ENCODE data around the gene UAP1L1.
A peak's percentile ranks its signal among the peaks of the same experiment; 100 is the strongest.

UAP1L1 gene

GRCh38 chr9:137068539-137069507 lies 8.5 kb upstream of the UAP1L1 start:
- Histone ChIP-seq H3K4me3 (ENCODE audit: low read length) (peak overlapping the region; percentile 76; the same call in 1 of the 2 replicates), H3K27ac (ENCODE audit: low read length) (no peak overlapping the region), H3K9me3 (ENCODE audit: control insufficient read depth, insufficient read depth, low read length) (no peaks in the 10 kb centered on the region), H3K4me1 (ENCODE audit: control insufficient read depth, insufficient read depth, low read length) (peaks cover 12% of the 10 kb centered on the region), H3K27me3 (ENCODE audit: control insufficient read depth, insufficient read depth, low read length) (no peaks in the 10 kb centered on the region), H3K36me3 (ENCODE audit: control insufficient read depth, insufficient read depth, low read length) (peaks cover 6% of the 10 kb centered on the region; the same call in 1 of the 2 replicates)
- DNase-seq (ENCODE audit: low read depth, low spot score) = no peak
- WGBS (ENCODE audit: insufficient coverage, insufficient read length) = no CpG with 5 or more reads among the region's 17 CpGs

DNA sequence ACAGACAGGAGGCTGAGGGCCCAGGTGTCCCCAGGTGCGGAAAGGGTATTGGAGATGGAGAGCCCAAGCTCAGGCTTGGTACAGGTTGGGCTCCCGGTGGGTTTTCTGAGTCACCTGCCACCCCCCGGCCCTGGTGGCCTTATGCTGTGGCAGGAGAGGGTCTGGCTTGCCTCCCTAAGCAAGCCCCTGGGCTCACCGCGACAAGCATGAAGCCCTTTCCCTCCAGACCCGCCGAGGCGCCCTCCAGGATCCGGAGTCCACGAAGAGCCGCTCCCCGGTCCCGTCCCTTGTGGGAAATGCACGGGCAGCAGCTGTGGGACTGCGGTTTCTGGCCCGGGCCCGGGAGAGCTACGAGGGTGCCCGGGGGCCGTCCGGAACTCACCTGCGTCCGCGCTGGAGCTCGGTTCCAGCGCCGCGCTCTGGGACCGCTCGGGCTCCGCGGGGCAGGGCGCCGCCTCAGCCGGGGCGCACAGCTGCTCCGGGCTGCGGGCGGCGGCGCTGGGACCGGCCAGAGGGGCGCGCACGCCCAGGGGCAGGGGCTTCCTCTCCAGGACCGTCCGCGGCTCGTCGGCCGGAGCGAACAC lies 7.7 kb upstream of the UAP1L1 start:
- DNase-seq (ENCODE audit: low read depth, low spot score) = no peak
- no CpG with 5 or more reads among the region's 52 CpGs for WGBS (ENCODE audit: insufficient coverage, insufficient read length)
- H3K4me1 ChIP-seq (ENCODE audit: control insufficient read depth, insufficient read depth, low read length) = peaks cover 12% of the 10 kb centered on the region
- H3K9me3 ChIP-seq (ENCODE audit: control insufficient read depth, insufficient read depth, low read length) = no peaks in the 10 kb centered on the region
- H3K27me3 ChIP-seq (ENCODE audit: control insufficient read depth, insufficient read depth, low read length) = no peaks in the 10 kb centered on the region
- no peak overlapping the region for H3K27ac ChIP-seq (ENCODE audit: low read length)
- H3K36me3 ChIP-seq (ENCODE audit: control insufficient read depth, insufficient read depth, low read length) = peaks cover 3% of the 10 kb centered on the region; the same call in 1 of the 2 replicates
- peak overlapping the region; percentile 76 for H3K4me3 ChIP-seq (ENCODE audit: low read length)

DNA sequence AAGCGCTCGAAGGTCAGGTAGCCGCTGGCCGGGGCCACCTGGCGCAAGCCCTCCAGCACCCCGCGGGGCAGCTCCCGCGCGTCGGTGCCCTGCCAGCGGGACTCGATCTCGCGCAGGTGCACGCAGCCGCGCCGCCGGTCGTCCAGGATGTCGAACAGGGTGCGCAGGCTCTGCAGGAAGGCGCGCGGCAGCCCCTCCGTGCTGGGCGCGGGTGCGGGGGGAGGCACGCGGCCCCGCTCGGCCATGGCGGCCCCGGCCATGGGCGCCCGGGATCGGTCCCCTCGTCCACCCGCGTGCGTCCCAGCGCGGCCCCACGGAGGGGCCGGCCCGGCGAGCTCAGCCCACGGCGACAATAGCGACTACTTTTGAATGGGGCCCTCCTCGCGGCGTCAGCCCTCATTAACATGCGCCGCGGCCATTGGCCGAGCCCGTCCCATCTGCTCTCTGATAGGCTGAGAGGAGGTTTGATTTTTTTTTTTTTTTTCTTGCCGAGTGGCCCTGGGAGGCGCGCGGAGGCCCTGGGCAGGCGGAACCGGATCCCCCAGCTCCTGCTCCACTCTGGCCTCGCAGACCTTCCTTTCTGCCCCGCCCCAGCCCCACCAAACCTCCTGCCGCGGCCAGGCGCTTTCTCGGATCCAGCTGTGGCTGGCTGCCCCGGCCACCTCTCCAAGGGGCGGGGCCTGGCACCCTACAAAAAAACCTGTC lies 7.0 kb upstream of the UAP1L1 start, which contains the start of gene SAPCD2:
Gene SAPCD2 (minus strand): TSS at position 357 of the 705 bp plus-strand sequence. CDS start 97 bp downstream, at position 260.
- no peak within 1 kb of the TSS for H3K27ac ChIP-seq (ENCODE audit: low read length)
- no peak for DNase-seq (ENCODE audit: low read depth, low spot score)
- H3K36me3 ChIP-seq (ENCODE audit: control insufficient read depth, insufficient read depth, low read length) = no peaks in the 10 kb centered on the region; the same call in 1 of the 2 replicates
- peak within 1 kb of the TSS; percentile 76 for H3K4me3 ChIP-seq (ENCODE audit: low read length)
- H3K4me1 ChIP-seq (ENCODE audit: control insufficient read depth, insufficient read depth, low read length) = peaks cover 14% of the 10 kb centered on the region
- WGBS (ENCODE audit: insufficient coverage, insufficient read length) = no CpG with 5 or more reads among the region's 74 CpGs
- no peaks in the 10 kb centered on the region for H3K27me3 ChIP-seq (ENCODE audit: control insufficient read depth, insufficient read depth, low read length)
- H3K9me3 ChIP-seq (ENCODE audit: control insufficient read depth, insufficient read depth, low read length) = no peaks in the 10 kb centered on the region

DNA sequence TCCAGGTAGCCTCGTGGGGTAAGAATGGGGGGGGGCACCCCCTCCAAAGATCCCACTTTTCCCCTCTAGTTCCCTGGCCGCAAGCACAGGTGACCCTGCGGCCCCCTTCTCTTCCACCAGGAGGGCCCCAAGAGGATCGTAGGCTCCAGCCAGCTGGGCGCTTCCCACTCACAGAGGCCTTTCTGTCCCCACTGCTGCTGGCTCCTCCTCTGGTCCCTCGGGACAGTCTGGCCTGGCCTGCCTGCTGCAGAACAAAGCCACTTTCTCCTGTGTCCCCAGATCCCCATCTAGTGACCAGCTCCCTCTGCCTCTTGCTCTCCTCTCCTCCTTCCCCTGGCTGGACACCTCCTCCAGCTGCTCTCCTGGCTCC lies 6.4 kb upstream of the UAP1L1 start:
- no peak for DNase-seq (ENCODE audit: low read depth, low spot score)
- Histone ChIP-seq H3K4me3 (ENCODE audit: low read length) (peak overlapping the region; percentile 4; the same call in 1 of the 2 replicates), H3K36me3 (ENCODE audit: control insufficient read depth, insufficient read depth, low read length) (no peaks in the 10 kb centered on the region; the same call in 1 of the 2 replicates), H3K9me3 (ENCODE audit: control insufficient read depth, insufficient read depth, low read length) (no peaks in the 10 kb centered on the region), H3K27me3 (ENCODE audit: control insufficient read depth, insufficient read depth, low read length) (no peaks in the 10 kb centered on the region), H3K27ac (ENCODE audit: low read length) (no peak overlapping the region), H3K4me1 (ENCODE audit: control insufficient read depth, insufficient read depth, low read length) (peaks cover 14% of the 10 kb centered on the region)
- WGBS (ENCODE audit: insufficient coverage, insufficient read length) = no CpG with 5 or more reads among the region's 6 CpGs

- H3K4me3 ChIP-seq (ENCODE audit: low read length) = no peak overlapping the region
- H3K27me3 ChIP-seq (ENCODE audit: control insufficient read depth, insufficient read depth, low read length) = no peaks in the 10 kb centered on the region
- H3K9me3 ChIP-seq (ENCODE audit: control insufficient read depth, insufficient read depth, low read length) = no peaks in the 10 kb centered on the region
- WGBS (ENCODE audit: insufficient coverage, insufficient read length) = no CpG with 5 or more reads among the region's 2 CpGs
- no peak for DNase-seq (ENCODE audit: low read depth, low spot score)
- peaks cover 14% of the 10 kb centered on the region for H3K4me1 ChIP-seq (ENCODE audit: control insufficient read depth, insufficient read depth, low read length)
- H3K36me3 ChIP-seq (ENCODE audit: control insufficient read depth, insufficient read depth, low read length) = no peaks in the 10 kb centered on the region; the same call in 1 of the 2 replicates
- H3K27ac ChIP-seq (ENCODE audit: low read length) = no peak overlapping the region
Measured at GRCh38 chr9:137071282-137071681, 6.0 kb upstream of the UAP1L1 start.

DNA sequence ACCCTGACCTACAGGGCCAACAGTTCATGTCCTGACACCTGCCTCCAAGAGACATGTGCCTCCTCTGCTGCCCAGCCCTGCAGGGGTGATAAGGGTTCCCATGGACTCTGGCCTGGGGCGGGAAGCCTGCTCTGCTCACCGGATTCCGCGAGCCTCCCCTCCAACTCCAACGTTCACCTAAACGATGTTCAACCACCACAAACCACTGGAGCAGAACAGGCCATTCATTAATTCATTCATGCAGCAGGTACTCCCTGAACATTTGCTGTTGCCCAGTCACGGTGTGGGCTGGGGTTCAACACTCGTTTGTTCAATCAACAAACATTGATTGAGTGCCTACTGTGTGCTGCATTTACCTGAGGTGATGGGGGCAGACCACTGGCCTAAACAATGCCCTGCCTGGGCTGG lies 3.3 kb upstream of the UAP1L1 start:
- no peak for DNase-seq (ENCODE audit: low read depth, low spot score)
- Histone ChIP-seq H3K27ac (ENCODE audit: low read length) (no peak overlapping the region), H3K36me3 (ENCODE audit: control insufficient read depth, insufficient read depth, low read length) (no peaks in the 10 kb centered on the region), H3K4me3 (ENCODE audit: low read length) (no peak overlapping the region), H3K27me3 (ENCODE audit: control insufficient read depth, insufficient read depth, low read length) (peaks cover 13% of the 10 kb centered on the region; the same call in 1 of the 2 replicates), H3K4me1 (ENCODE audit: control insufficient read depth, insufficient read depth, low read length) (peaks cover 16% of the 10 kb centered on the region), H3K9me3 (ENCODE audit: control insufficient read depth, insufficient read depth, low read length) (no peaks in the 10 kb centered on the region)
- no CpG with 5 or more reads among the region's 8 CpGs for WGBS (ENCODE audit: insufficient coverage, insufficient read length)

DNA sequence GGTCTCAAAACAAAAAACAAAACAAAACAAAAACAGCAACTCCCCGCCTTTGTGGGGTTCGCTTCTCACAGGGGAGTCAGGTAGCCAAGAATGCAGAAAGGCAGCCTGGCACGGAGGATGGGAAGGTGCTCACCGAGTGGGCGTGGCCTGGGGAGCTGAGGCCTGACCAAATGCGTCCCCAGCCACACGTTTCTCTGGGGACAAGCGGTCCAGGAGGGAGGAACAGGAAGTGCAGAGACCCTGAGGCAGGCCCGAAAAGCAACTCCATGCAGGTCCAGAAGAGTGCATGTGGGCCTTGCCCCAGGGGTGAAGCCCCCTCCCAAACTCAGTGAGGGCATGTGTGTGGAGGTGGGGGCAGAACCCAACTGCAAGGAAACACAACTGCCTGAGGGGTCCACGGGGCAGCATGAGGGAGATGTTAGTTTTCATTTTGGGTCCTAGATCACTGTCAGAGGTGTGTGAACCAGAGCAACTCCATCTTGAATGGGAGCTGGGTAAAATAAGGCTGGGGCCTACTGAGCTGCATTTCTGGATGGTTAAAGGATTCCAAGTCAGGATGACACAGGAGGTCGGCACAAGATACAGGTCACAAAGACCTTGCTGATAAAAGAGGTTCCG lies 2.6 kb upstream of the UAP1L1 start:
- Histone ChIP-seq H3K27me3 (ENCODE audit: control insufficient read depth, insufficient read depth, low read length) (peaks cover 13% of the 10 kb centered on the region; the same call in 1 of the 2 replicates), H3K9me3 (ENCODE audit: control insufficient read depth, insufficient read depth, low read length) (no peaks in the 10 kb centered on the region), H3K27ac (ENCODE audit: low read length) (no peak overlapping the region), H3K4me3 (ENCODE audit: low read length) (no peak overlapping the region), H3K4me1 (ENCODE audit: control insufficient read depth, insufficient read depth, low read length) (peaks cover 13% of the 10 kb centered on the region), H3K36me3 (ENCODE audit: control insufficient read depth, insufficient read depth, low read length) (no peaks in the 10 kb centered on the region)
- DNase-seq (ENCODE audit: low read depth, low spot score) = no peak
- no CpG with 5 or more reads among the region's 12 CpGs for WGBS (ENCODE audit: insufficient coverage, insufficient read length)

DNA sequence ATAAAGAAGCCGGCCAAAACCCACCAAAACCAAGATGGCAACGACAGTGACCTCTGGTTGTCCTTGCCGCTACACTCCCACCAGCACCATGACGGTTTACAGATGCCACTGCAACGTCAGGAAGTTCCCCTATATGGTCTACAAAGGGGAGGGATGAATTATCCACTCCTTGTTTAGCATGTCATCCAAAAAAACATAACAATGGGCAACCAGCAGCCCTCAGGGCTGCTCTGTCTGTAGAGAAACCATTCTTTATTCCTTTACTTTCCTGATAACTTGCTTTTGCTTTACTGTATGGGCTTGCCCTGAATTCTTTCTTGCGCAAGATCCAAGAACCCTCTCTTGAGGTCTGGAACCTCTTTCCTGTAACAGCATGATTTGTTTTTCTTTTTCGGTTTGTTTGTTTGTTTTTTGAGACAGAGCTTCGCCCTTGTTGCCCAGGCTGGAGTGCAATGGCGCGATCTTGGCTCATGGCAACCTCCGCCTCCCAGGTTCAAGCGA lies 2.0 kb upstream of the UAP1L1 start:
- no peak for DNase-seq (ENCODE audit: low read depth, low spot score)
- WGBS (ENCODE audit: insufficient coverage, insufficient read length) = no CpG with 5 or more reads among the region's 12 CpGs
- Histone ChIP-seq H3K4me1 (ENCODE audit: control insufficient read depth, insufficient read depth, low read length) (peaks cover 13% of the 10 kb centered on the region), H3K9me3 (ENCODE audit: control insufficient read depth, insufficient read depth, low read length) (no peaks in the 10 kb centered on the region), H3K27ac (ENCODE audit: low read length) (no peak overlapping the region), H3K36me3 (ENCODE audit: control insufficient read depth, insufficient read depth, low read length) (no peaks in the 10 kb centered on the region), H3K27me3 (ENCODE audit: control insufficient read depth, insufficient read depth, low read length) (peaks cover 13% of the 10 kb centered on the region; the same call in 1 of the 2 replicates), H3K4me3 (ENCODE audit: low read length) (no peak overlapping the region)

DNA sequence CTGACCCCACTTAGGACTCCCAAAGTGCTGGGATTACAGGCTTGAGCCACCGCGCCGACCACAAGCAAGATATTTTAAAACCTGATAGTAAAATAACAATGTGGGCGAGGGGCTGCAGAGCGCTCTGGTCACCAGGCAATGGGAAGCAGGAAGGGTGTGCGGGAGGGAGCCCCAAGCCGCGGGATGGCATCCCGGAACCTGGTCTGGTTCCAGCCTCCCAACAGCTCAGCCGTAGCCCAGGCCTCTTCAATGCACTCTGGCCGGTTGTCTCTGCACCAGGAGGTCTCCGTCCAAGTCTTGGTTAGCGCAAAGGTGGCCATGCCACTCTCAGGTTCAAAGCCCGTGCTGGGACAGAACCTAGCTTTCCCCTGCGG lies 694 bp upstream of the UAP1L1 start:
- WGBS (ENCODE audit: insufficient coverage, insufficient read length) = no CpG with 5 or more reads among the region's 15 CpGs
- peaks cover 9% of the 10 kb centered on the region for H3K4me1 ChIP-seq (ENCODE audit: control insufficient read depth, insufficient read depth, low read length)
- no peak for DNase-seq (ENCODE audit: low read depth, low spot score)
- H3K9me3 ChIP-seq (ENCODE audit: control insufficient read depth, insufficient read depth, low read length) = no peaks in the 10 kb centered on the region
- H3K36me3 ChIP-seq (ENCODE audit: control insufficient read depth, insufficient read depth, low read length) = no peaks in the 10 kb centered on the region
- H3K4me3 ChIP-seq (ENCODE audit: low read length) = no peak overlapping the region; the same call in 1 of the 2 replicates
- H3K27ac ChIP-seq (ENCODE audit: low read length) = no peak overlapping the region
- H3K27me3 ChIP-seq (ENCODE audit: control insufficient read depth, insufficient read depth, low read length) = peaks cover 13% of the 10 kb centered on the region; the same call in 1 of the 2 replicates

Data from iPS DF 6.9 (cell line).